Measurements from ENCODE around the gene HK2.

- TF ChIP-seq, protein P1, sequence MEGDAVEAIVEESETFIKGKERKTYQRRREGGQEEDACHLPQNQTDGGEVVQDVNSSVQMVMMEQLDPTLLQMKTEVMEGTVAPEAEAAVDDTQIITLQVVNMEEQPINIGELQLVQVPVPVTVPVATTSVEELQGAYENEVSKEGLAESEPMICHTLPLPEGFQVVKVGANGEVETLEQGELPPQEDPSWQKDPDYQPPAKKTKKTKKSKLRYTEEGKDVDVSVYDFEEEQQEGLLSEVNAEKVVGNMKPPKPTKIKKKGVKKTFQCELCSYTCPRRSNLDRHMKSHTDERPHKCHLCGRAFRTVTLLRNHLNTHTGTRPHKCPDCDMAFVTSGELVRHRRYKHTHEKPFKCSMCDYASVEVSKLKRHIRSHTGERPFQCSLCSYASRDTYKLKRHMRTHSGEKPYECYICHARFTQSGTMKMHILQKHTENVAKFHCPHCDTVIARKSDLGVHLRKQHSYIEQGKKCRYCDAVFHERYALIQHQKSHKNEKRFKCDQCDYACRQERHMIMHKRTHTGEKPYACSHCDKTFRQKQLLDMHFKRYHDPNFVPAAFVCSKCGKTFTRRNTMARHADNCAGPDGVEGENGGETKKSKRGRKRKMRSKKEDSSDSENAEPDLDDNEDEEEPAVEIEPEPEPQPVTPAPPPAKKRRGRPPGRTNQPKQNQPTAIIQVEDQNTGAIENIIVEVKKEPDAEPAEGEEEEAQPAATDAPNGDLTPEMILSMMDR (IDR thresholded peaks at IDR 0.05; ENCODE audit: borderline replicate concordance, extremely low read depth, low read length, poor library complexity, severe bottlenecking), result no peak
- TF ChIP-seq EZH2 (IDR thresholded peaks at IDR 0.05; ENCODE audit: borderline replicate concordance, low read depth, low read length, severe bottlenecking), result no peak
These were observed 41.6 kb upstream of the HK2 start for GRCh38 chr2:74792282-74792681.

Measured in DND-41 (cell line).